SIG-M5 treated with dmso at 0.1 percent for 504 hours (cell line): ENCODE data around the gene ANK3.

Source experiments
- DNase-seq: peaks from one replicate; lab custom pipeline; 2025; ENCODE audit not compliant: unreplicated experiment; lab: John Stamatoyannopoulos, UW

ANK3 gene

GRCh38 chr10:60348982-60349381, 40.7 kb downstream of the ANK3 start:
- no peak for DNase-seq

- DNase-seq = no peak
These were observed 42.4 kb downstream of the ANK3 start for GRCh38 chr10:60347270-60347669.

- DNase-seq = no peak
These were observed 43.0 kb downstream of the ANK3 start for GRCh38 chr10:60346661-60347060.

GRCh38 chr10:60343254-60343653, 46.4 kb downstream of the ANK3 start:
- no peak for DNase-seq

- DNase-seq = no peak
These were observed 47.7 kb downstream of the ANK3 start for GRCh38 chr10:60341969-60342368.

- DNase-seq = no peak
These were observed 48.7 kb downstream of the ANK3 start for GRCh38 chr10:60340973-60341372.

- DNase-seq = no peak
These were observed 49.9 kb downstream of the ANK3 start for GRCh38 chr10:60339757-60340156.

- DNase-seq = no peak
These were observed 50.9 kb downstream of the ANK3 start for GRCh38 chr10:60338786-60339185.

GRCh38 chr10:60338002-60338564, 51.6 kb downstream of the ANK3 start:
- DNase-seq = no peak

GRCh38 chr10:60336901-60337630, 52.6 kb downstream of the ANK3 start:
- no peak for DNase-seq

- no peak for DNase-seq
These were observed 54.0 kb downstream of the ANK3 start for GRCh38 chr10:60335708-60336107.

GRCh38 chr10:60334991-60335390, 54.7 kb downstream of the ANK3 start:
- no peak for DNase-seq

- DNase-seq = no peak
These were observed 57.3 kb downstream of the ANK3 start for GRCh38 chr10:60332371-60332770.

GRCh38 chr10:60331886-60332285, 57.8 kb downstream of the ANK3 start:
- DNase-seq = no peak

GRCh38 chr10:60323162-60323561, 66.5 kb downstream of the ANK3 start:
- DNase-seq = no peak

- no peak for DNase-seq
These were observed 69.0 kb downstream of the ANK3 start for GRCh38 chr10:60320666-60321065.

GRCh38 chr10:60316029-60316428, 73.6 kb downstream of the ANK3 start:
- DNase-seq = no peak

GRCh38 chr10:60315311-60315710, 74.4 kb downstream of the ANK3 start:
- DNase-seq = no peak

GRCh38 chr10:60314069-60314940, 75.4 kb downstream of the ANK3 start:
- no peak for DNase-seq

GRCh38 chr10:60313589-60313952, 76.1 kb downstream of the ANK3 start:
- no peak for DNase-seq

- DNase-seq = no peak
These were observed 76.7 kb downstream of the ANK3 start for GRCh38 chr10:60312818-60313588.
